Calu3 (cell line): ENCODE data around the gene GUCA2A. TPM values are rescaled to one million over a fixed set of nuclear protein-coding genes. Genes with fewer than 3 reads are reported as not detected.

Experiments used
- BruUV-seq: library from RNA; stranded (reverse); fragments of 400-500 nt; replicated peaks from 2 replicates; lab custom pipeline; 2021; lab: Mats Ljungman, UMichigan
- CTCF ChIA-PET: fragments of 300-600 bp; sonication (Branson Sonifier 250); formaldehyde crosslinking; loops from one replicate; lab custom pipeline; 2022; ENCODE audit warnings: antibody characterized with exemption; lab: Charles Lee
- DNase-seq: peaks from one replicate; pipeline ENCODE4 v3.0.0; 2022
- H3K27ac Mint-ChIP-seq: one replicate; pipeline ENCODE4 v1.8.0; 2022; ENCODE audit warnings: mixed read lengths; ENCODE audit not compliant: unreplicated experiment
- H3K27me3 Mint-ChIP-seq: one replicate; pipeline ENCODE4 v1.8.0; 2022; ENCODE audit warnings: mixed read lengths; ENCODE audit not compliant: unreplicated experiment
- H3K36me3 Mint-ChIP-seq: one replicate; pipeline ENCODE4 v1.8.0; 2022; ENCODE audit warnings: mild to moderate bottlenecking, moderate library complexity, mixed read lengths; ENCODE audit not compliant: insufficient read depth, unreplicated experiment
- H3K4me1 Mint-ChIP-seq: one replicate; pipeline ENCODE4 v1.8.0; 2022; ENCODE audit warnings: mild to moderate bottlenecking, low read depth, mixed read lengths; ENCODE audit not compliant: unreplicated experiment
- H3K4me3 Mint-ChIP-seq: one replicate; pipeline ENCODE4 v1.8.0; 2022; ENCODE audit warnings: mild to moderate bottlenecking, low read depth, moderate library complexity, mixed read lengths; ENCODE audit not compliant: unreplicated experiment
- H3K9me3 Mint-ChIP-seq: one replicate; pipeline ENCODE4 v1.8.0; 2022; ENCODE audit warnings: low read depth, mixed read lengths; ENCODE audit not compliant: unreplicated experiment
- intact Hi-C: fragments of 100-400 bp; cut with micrococcal nuclease; formaldehyde crosslinking; loops from one replicate; pipeline ENCODE4 v1.10.0; 2022; ENCODE audit not compliant: unreplicated experiment
- total RNA-seq: library from RNA; stranded (reverse); gene quantifications from 2 replicates; pipeline ENCODE4 v1.2.3, GENCODE V29; 2022
- TF ChIP-seq, protein P1 (sequence below): fragments of 200-600 bp; IDR thresholded peaks from one replicate; pipeline ENCODE4 v1.8.0; 2022; ENCODE audit warnings: antibody characterized with exemption; ENCODE audit not compliant: unreplicated experiment

The GUCA2A gene
- total RNA-seq, 1 experiment from 2014 or later = not detected

DNA sequence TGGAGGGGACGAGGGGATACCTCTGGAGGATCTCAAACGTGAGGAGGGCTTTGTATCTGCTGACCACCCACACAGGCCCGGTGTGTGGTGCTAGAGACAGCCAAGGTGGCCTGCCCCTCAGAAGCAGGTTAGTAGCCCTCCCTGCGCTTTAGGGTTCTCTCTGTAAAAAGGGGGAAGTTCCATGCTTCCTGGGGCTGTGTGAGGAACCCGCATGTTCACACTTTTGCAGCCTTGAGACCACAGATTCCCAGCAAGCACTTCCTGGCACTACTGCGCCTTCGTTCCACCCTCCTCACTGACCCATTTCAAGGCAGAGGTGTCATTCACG is 19.2 kb downstream of the GUCA2A start:
- no peak for DNase-seq
- CTCF ChIA-PET = no interaction called here
- Mint-ChIP-seq H3K27ac (no peak overlapping the region), H3K36me3 (no peaks in the 10 kb centered on the region), H3K27me3 (peaks cover 40% of the 10 kb centered on the region), H3K4me3 (no peak overlapping the region), H3K4me1 (peaks cover 5% of the 10 kb centered on the region), H3K9me3 (no peaks in the 10 kb centered on the region)
- TF ChIP-seq, protein P1, sequence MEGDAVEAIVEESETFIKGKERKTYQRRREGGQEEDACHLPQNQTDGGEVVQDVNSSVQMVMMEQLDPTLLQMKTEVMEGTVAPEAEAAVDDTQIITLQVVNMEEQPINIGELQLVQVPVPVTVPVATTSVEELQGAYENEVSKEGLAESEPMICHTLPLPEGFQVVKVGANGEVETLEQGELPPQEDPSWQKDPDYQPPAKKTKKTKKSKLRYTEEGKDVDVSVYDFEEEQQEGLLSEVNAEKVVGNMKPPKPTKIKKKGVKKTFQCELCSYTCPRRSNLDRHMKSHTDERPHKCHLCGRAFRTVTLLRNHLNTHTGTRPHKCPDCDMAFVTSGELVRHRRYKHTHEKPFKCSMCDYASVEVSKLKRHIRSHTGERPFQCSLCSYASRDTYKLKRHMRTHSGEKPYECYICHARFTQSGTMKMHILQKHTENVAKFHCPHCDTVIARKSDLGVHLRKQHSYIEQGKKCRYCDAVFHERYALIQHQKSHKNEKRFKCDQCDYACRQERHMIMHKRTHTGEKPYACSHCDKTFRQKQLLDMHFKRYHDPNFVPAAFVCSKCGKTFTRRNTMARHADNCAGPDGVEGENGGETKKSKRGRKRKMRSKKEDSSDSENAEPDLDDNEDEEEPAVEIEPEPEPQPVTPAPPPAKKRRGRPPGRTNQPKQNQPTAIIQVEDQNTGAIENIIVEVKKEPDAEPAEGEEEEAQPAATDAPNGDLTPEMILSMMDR = no peak
- intact Hi-C loops = loop anchor here (5.0 kb wide), 1 partner anchor 573 kb away; no protein-coding TSS in a partner anchor
- no TSS peak for BruUV-seq

DNA sequence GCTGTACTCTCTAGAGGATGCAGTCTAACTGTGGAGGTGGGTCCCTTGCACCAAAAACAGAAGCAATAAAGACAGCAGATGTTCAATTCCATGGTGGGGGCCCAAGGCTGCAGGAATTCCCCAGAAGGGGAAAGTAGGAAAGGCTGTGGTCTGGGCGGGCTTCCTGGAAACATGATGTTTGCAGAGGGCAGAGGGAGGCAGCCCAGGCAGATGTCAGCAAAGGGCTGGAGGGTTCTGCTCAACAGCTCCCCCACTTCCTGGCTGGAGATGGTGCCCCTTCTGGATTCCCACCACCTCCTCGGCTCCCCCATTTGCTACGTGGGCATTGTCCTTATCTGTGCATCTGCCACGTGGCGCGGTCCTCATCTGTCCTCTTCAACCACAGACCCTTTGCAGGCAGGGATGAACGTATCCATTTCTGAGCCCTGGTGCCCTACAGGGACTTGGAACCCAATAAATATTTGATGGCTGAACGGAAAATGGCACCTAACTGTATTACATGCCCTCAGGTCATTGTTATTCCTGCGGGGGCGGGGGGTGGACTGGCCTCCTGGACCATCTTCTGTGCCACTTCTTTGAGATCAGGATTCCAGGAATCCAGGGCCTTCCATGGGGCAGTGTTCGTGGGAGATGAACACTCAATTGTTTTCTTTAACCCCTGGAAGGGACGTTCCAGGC is 19.7 kb downstream of the GUCA2A start:
- intact Hi-C loops = loop anchor here (5.0 kb wide), 1 partner anchor 573 kb away; no protein-coding TSS in a partner anchor
- CTCF ChIA-PET = no interaction called here
- no peaks in the 10 kb centered on the region for H3K4me1 Mint-ChIP-seq

DNA sequence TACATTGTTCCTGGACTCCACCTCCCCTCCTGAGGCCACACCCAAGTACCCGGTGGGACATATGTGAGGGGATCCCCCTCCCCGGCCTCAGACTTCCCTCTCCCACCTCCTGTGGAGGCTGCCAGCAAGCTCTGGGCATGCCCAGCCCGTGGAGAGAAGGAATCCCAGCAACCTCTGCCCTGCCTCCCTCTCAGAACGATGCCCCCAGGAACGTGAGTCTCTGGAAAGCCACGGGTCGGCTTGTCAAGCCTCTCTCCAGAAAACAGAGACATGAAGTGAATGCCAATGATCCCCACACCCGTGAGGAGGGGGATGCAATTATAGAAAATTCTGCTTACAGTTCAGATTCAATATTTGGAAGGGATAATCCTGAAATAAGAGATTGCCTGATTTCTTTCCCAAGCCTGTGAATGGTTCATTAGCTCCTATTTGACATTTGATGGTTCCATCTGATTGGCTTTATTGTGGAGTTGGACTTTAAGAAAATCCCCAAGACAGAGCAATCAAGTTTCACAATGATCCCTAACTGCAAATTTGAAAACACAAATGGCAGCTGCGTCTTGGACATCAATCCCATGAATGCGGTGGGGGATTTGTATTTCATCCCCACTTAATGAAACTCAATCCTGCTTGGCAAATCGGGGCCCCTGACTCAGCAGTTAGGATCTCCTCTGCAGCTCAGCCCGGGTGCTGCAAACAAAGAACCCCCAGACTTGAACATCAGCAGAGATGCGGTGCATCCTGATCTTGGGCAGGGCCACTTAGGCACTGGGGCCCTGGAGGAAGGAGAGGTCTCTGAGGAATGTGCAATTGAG is 20.4 kb downstream of the GUCA2A start:
- Mint-ChIP-seq H3K9me3 (no peaks in the 10 kb centered on the region), H3K27me3 (peaks cover 32% of the 10 kb centered on the region), H3K4me3 (no peak overlapping the region), H3K4me1 (no peaks in the 10 kb centered on the region), H3K36me3 (no peaks in the 10 kb centered on the region), H3K27ac (no peak overlapping the region)
- TF ChIP-seq, protein P1 = no peak
- intact Hi-C loops = no loop called here
- no TSS peak for BruUV-seq
- DNase-seq = no peak
- CTCF ChIA-PET = no interaction called here

More for the DNA sequence above, 19.7 kb downstream of the GUCA2A start:
- no peaks in the 10 kb centered on the region for H3K36me3 Mint-ChIP-seq
- no peak overlapping the region for H3K4me3 Mint-ChIP-seq
- H3K9me3 Mint-ChIP-seq = no peaks in the 10 kb centered on the region
- no peak overlapping the region for H3K27ac Mint-ChIP-seq
- no TSS peak for BruUV-seq
- no peak for DNase-seq
- TF ChIP-seq, protein P1 = no peak
- peaks cover 35% of the 10 kb centered on the region for H3K27me3 Mint-ChIP-seq

DNA sequence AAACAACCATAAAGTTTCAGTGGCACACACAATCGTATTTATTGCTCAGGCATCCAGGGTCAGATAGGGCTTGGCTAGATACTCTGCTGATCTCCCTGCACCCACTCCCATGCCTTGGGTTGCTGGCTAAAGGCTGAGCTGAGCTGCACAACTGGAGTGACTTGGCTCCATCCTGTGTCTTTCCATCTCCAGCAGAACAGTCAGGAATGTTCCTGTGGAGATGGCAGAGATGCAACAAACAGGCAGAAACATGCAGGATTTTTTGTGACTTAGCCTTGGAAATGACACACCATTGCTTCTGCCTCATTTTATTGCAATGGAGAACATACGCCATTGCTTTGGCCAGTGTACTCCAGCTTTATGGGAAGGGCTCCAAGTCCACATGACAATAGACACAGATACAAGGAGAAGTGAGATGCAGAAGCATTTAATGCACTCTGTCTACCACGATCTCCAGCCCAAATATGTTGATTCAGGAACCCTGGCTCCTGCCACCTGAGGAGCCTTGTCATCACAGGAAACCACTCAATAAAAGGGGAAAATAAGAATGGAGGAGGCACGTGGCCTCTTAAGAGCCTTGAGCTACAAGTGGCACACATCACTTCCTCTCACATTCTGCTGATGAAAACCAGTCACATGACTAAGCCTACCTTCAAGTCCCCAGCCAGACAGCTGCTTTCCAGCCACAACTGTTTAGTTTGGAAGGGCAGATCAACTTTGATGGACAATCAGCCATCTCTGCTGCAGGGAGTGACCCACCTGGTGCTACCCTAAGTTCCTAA is 21.5 kb downstream of the GUCA2A start:
- no TSS peak for BruUV-seq
- no peaks in the 10 kb centered on the region for H3K9me3 Mint-ChIP-seq
- intact Hi-C loops = no loop called here
- TF ChIP-seq, protein P1 = no peak
- CTCF ChIA-PET = no interaction called here
- H3K36me3 Mint-ChIP-seq = no peaks in the 10 kb centered on the region
- no peak overlapping the region for H3K27ac Mint-ChIP-seq
- no peaks in the 10 kb centered on the region for H3K4me1 Mint-ChIP-seq
- H3K27me3 Mint-ChIP-seq = peaks cover 32% of the 10 kb centered on the region
- DNase-seq = no peak
- no peak overlapping the region for H3K4me3 Mint-ChIP-seq
